Subcutaneous abdominal adipose tissue (tissue), 5 donors: ENCODE results near the gene SIAE.

Source experiments
- H3K27ac ChIP-seq: one replicate; pipeline ENCODE4 v1.7.0; 2013; ENCODE audit warnings: low read depth, mild to moderate bottlenecking, inconsistent platforms, low read length, moderate library complexity
- H3K27me3 ChIP-seq, 5 donors: one replicate each; pipeline ENCODE4 v1.7.0; 2013; ENCODE audit warnings: low read length in 5 of 5, inconsistent platforms in 1 of 5; ENCODE audit not compliant: control insufficient read depth in 5 of 5, insufficient read depth in 4 of 5
- H3K36me3 ChIP-seq, 5 donors: one replicate each; pipeline ENCODE4 v1.7.0; 2013; ENCODE audit warnings: low read length in 5 of 5; ENCODE audit not compliant: control insufficient read depth in 5 of 5, insufficient read depth in 5 of 5
- H3K4me1 ChIP-seq, 5 donors: one replicate each; pipeline ENCODE4 v1.7.0; 2013; ENCODE audit warnings: low read length in 5 of 5, mild to moderate bottlenecking in 3 of 5, moderate library complexity in 1 of 5; ENCODE audit not compliant: control insufficient read depth in 5 of 5, insufficient read depth in 5 of 5
- H3K4me3 ChIP-seq, 5 donors: one replicate each; pipeline ENCODE4 v1.7.0; 2013; ENCODE audit warnings: low read length in 5 of 5, low read depth in 1 of 5
- H3K9ac ChIP-seq, 5 donors: one replicate each; pipeline ENCODE4 v1.7.0; 2013; ENCODE audit warnings: low read length in 5 of 5, mild to moderate bottlenecking in 4 of 5, moderate library complexity in 3 of 5
- H3K9me3 ChIP-seq, 5 donors: one replicate each; pipeline ENCODE4 v1.7.0; 2013; ENCODE audit warnings: low read length in 5 of 5; ENCODE audit not compliant: control insufficient read depth in 5 of 5
- donor health status: healthy.
- donor health status: healthy.
- donor health status: healthy.
- donor health status: healthy.
- donor health status: healthy.

SIAE gene

DNA sequence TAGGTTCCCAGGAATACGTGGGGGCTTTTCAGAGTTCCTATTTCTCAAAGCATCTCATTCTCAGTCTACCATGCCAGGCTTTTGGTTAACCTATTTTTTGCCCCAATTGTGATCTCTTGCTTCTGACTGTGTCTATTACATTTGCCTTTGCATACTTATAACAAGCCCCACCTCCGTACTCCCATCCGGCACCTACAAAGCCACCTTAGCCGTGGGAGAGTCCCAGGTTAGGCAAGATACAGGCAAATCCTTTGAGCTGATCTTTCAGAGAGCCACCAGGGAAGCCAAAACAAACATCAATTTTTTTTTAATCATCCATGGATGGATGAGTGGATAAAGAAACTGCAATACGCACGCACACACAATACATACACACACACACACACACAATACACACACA lies 80.9 kb downstream of the SIAE start:
- H3K27ac ChIP-seq = no peak overlapping the region
- no peak overlapping the region for H3K4me3 ChIP-seq
- no peak overlapping the region for H3K9ac ChIP-seq
- no peaks in the 10 kb centered on the region for H3K36me3 ChIP-seq
- H3K4me1 ChIP-seq = no peaks in the 10 kb centered on the region
- no peaks in the 10 kb centered on the region for H3K9me3 ChIP-seq
- H3K27me3 ChIP-seq = peaks cover 0 to 10% (median 0%) of the 10 kb centered on the region in 5 donors

DNA sequence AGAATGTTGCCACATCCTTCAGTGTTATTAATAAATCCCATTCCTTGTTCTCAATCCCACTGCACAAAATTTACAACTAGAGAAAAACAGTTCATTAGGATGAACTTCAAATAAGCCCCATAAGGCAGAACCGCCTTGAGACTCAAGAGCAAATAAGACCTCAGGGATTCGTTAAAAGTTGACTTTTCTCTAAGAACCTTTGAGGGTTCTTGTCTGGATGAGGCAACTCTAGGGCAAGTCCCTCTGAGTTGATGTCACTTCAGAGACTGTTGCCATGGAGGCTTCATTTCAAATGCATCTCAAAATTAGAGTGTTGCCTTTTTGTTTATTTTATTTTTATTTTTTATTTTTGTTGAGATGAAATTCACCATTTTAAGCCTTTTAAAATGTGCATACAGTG lies 82.1 kb downstream of the SIAE start:
- Histone ChIP-seq H3K9ac (no peak overlapping the region), H3K4me3 (no peak overlapping the region), H3K27ac (no peak overlapping the region), H3K36me3 (no peaks in the 10 kb centered on the region), H3K4me1 (no peaks in the 10 kb centered on the region), H3K27me3 (peaks cover 0 to 7% (median 0%) of the 10 kb centered on the region in 5 donors), H3K9me3 (no peaks in the 10 kb centered on the region)

DNA sequence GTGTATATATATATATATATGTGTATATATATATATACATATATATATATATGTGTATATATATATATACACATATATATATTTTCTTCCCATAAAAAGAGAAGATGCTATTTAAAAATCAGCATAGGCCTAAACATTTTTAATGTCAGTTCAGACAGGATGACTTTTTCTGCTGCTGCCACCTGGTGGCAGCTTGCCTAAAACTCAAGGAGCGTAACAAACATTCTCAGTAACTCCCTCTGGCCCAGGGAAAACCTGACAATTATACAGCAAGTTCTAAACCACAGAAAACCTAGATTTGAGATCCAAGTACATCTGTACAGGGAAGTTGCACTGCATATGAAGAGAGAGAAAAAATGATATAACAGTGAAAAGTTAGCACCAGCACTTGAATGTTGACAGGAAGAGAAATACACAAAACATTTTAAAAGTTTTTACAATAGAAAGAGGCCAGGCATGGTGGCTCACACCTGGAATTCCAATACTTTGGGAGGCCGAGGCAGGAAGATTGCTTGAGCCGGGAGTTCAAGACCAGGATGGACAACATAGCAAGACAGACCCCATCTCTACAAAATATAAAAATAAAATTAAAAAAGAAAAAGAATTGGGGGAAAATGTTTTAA lies 87.2 kb downstream of the SIAE start:
- Histone ChIP-seq H3K4me1 (no peaks in the 10 kb centered on the region), H3K9me3 (no peaks in the 10 kb centered on the region), H3K36me3 (no peaks in the 10 kb centered on the region), H3K4me3 (no peak overlapping the region), H3K27me3 (no peaks in the 10 kb centered on the region), H3K9ac (no peak overlapping the region), H3K27ac (no peak overlapping the region)

DNA sequence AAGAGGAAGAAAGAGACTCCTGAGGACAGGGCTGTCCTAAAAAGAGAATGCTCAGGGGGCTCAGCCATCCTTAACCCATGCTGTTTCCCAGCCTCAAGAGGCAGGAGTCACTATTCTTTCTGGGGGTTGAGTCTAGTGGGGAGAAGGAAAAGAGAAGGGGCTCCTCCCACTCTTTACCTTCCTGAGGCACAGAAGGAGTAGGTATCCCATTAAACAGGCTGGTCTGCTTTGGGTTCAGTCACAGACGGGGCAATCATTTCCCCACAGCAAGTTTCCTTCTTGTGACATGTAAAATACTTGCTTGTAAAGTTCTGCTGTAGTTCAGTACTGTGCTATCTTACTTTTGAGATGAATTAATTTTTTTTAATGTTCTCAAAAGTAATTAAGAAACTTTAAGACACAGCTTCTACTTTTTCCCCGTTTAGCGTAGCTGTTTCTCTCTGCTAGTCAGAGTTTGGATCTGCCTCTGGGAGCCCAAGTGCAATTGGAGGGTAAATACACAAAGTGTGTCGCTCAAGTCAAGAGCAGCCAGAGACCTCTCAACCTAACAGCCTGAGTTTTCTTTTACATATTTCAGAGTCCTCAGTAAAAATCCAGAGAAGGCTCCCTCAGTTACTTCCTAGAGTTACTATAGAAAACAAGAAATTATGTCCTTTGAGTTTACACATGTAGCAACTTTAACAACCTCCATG lies 88.7 kb downstream of the SIAE start:
- peak overlapping the region in 1 of 5 donors; percentile 15 for H3K9ac ChIP-seq
- H3K27me3 ChIP-seq = no peaks in the 10 kb centered on the region
- H3K4me3 ChIP-seq = no peak overlapping the region
- no peaks in the 10 kb centered on the region for H3K4me1 ChIP-seq
- H3K27ac ChIP-seq = no peak overlapping the region
- H3K36me3 ChIP-seq = no peaks in the 10 kb centered on the region
- no peaks in the 10 kb centered on the region for H3K9me3 ChIP-seq

DNA sequence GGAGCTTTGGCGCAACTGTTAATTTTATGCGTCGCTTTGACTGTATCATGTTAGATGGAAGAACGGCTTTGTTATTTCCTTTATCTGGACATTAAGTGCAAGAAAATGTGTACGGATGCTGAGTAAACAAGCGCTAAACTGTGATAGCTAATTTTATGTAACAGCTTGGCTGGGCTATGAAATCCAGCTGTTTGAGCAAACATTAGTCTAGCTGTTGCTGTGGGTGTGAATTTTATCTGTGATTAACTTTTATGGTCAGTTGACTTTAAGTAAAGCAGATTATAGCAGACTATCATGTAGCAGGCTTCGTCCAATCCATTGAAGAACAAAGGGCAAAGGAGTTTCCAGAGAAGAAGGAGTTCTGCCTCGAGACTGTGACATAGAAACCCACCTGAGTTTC lies 89.8 kb downstream of the SIAE start:
- Histone ChIP-seq H3K27me3 (no peaks in the 10 kb centered on the region), H3K9me3 (no peaks in the 10 kb centered on the region), H3K9ac (no peak overlapping the region), H3K4me1 (no peaks in the 10 kb centered on the region), H3K27ac (no peak overlapping the region), H3K4me3 (no peak overlapping the region), H3K36me3 (no peaks in the 10 kb centered on the region)
